ENCODE measurements around the gene CENPB.

Gene CENPB

GRCh38 chr20:3823881-3824280 lies 37.3 kb upstream of the CENPB start:
- no peak for TF ChIP-seq CTCF (IDR thresholded peaks at IDR 0.05)
- Mint-ChIP-seq H3K4me1 (peaks cover 24% of the 10 kb centered on the region), H3K36me3 (ENCODE audit: low read depth) (no peaks in the 10 kb centered on the region), H3K27ac (no peak overlapping the region), H3K4me3 (no peak overlapping the region), H3K9me3 (no peaks in the 10 kb centered on the region), H3K27me3 (ENCODE audit: low read depth, poor library complexity) (peaks cover 6% of the 10 kb centered on the region)
- no peak for DNase-seq

- H3K27me3 Mint-ChIP-seq (ENCODE audit: low read depth, poor library complexity): peaks cover 6% of the 10 kb centered on the region
- peak overlapping the region; percentile 90 for H3K4me3 Mint-ChIP-seq
- H3K36me3 Mint-ChIP-seq (ENCODE audit: low read depth): no peaks in the 10 kb centered on the region
- peak overlapping the region; percentile 61 for H3K27ac Mint-ChIP-seq
- DNase-seq: no peak
- peaks cover 32% of the 10 kb centered on the region for H3K4me1 Mint-ChIP-seq
- no peak for TF ChIP-seq CTCF (IDR thresholded peaks at IDR 0.05)
- H3K9me3 Mint-ChIP-seq: no peaks in the 10 kb centered on the region
Measured at GRCh38 chr20:3821996-3822395, 35.5 kb upstream of the CENPB start.

- no peaks in the 10 kb centered on the region for H3K36me3 Mint-ChIP-seq (ENCODE audit: low read depth)
- peaks cover 32% of the 10 kb centered on the region for H3K4me1 Mint-ChIP-seq
- no peaks in the 10 kb centered on the region for H3K9me3 Mint-ChIP-seq
- no peak for TF ChIP-seq CTCF (IDR thresholded peaks at IDR 0.05)
- H3K4me3 Mint-ChIP-seq: peak overlapping the region; percentile 90
- H3K27me3 Mint-ChIP-seq (ENCODE audit: low read depth, poor library complexity): peaks cover 6% of the 10 kb centered on the region
- H3K27ac Mint-ChIP-seq: peak overlapping the region; percentile 97
- DNase-seq: no peak
Measured at GRCh38 chr20:3820901-3821727, 34.6 kb upstream of the CENPB start.

- Mint-ChIP-seq H3K36me3 (ENCODE audit: low read depth) (no peaks in the 10 kb centered on the region), H3K27me3 (ENCODE audit: low read depth, poor library complexity) (peaks cover 9% of the 10 kb centered on the region), H3K9me3 (no peaks in the 10 kb centered on the region), H3K27ac (peak within 1 kb of the TSS; percentile 97), H3K4me3 (peak within 1 kb of the TSS; percentile 90), H3K4me1 (peaks cover 32% of the 10 kb centered on the region)
- peak; percentile 92 for TF ChIP-seq CTCF (IDR thresholded peaks at IDR 0.05)
- peak; percentile 97 for DNase-seq
Measured at GRCh38 chr20:3820048-3820900, 33.7 kb upstream of the CENPB start, which contains the start of gene AP5S1. TSS of gene AP5S1 (plus strand) at chr20:3820547. CDS start at chr20:3822118, 1,571 bp downstream.

GRCh38 chr20:3819411-3820047 lies 33.0 kb upstream of the CENPB start:
- Mint-ChIP-seq H3K36me3 (ENCODE audit: low read depth) (no peaks in the 10 kb centered on the region), H3K27ac (peak overlapping the region; percentile 45), H3K4me1 (peaks cover 32% of the 10 kb centered on the region), H3K27me3 (ENCODE audit: low read depth, poor library complexity) (peaks cover 9% of the 10 kb centered on the region), H3K9me3 (no peaks in the 10 kb centered on the region), H3K4me3 (peak overlapping the region; percentile 90)
- no peak for TF ChIP-seq CTCF (IDR thresholded peaks at IDR 0.05)
- no peak for DNase-seq
